Stomach (tissue), 4 donors: ENCODE results near the gene AUTS2.

Source experiments
- POLR2A ChIP-seq, 4 donors: fragments of 450-650 bp; IDR thresholded peaks; one replicate each; pipeline ENCODE4 v1.6.1; 2016; ENCODE audit warnings: antibody characterized with exemption in 4 of 4, control low read depth in 2 of 4, mild to moderate bottlenecking in 1 of 4, moderate library complexity in 1 of 4
- TF ChIP-seq, protein P1 (sequence below), 7 experiments: fragments of 450-650 bp in 4 of 7; fragments of 200-600 bp in 3 of 7; sonication (generic) in 3 of 7; IDR thresholded peaks; one replicate each; pipeline ENCODE4 v1.5.1; 2016 to 2019; ENCODE audit warnings: antibody characterized with exemption in 7 of 7, control low read depth in 2 of 7, mild to moderate bottlenecking in 1 of 7

DNA sequence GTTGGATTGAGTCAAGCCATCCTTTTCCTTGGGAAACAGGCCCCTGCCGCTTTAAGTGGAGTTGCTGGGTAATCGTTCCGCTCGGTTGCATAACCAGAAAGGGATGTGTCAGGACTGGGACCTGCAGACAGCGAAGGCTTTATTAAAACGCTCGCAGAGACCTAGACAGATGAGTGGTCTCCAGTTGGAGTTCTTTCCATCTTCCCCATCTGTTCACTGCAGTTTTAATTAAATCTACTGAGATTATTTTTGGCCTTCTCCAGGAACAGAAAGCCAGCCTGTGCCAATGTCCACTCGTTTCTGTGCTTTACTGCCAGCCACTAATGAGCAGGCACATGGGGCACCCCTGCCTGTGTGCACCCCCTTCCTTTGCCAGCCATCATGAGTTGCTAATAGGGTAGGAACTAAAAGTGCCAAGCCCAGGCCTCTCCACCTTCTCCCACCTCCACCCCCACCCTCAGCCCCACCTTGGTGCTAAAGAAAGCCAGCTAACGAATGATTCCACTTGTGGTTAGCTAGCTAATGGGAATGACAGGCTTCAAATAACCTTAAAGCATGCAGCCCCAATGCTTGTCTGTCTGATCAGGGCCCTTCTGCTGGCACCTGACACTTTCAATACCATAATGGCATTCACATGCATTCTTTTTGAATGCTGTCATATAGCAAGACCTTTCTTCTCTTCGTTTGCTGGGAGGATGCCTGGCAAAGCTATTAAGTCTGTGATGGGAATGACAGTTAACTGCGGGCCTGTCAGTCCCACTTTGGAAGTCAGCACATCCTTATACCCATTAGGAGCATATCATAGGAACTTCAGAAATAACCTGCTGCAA lies 976.9 kb downstream of the AUTS2 start:
- no peak for TF ChIP-seq POLR2A (IDR thresholded peaks at IDR 0.05)
- TF ChIP-seq, protein P1, sequence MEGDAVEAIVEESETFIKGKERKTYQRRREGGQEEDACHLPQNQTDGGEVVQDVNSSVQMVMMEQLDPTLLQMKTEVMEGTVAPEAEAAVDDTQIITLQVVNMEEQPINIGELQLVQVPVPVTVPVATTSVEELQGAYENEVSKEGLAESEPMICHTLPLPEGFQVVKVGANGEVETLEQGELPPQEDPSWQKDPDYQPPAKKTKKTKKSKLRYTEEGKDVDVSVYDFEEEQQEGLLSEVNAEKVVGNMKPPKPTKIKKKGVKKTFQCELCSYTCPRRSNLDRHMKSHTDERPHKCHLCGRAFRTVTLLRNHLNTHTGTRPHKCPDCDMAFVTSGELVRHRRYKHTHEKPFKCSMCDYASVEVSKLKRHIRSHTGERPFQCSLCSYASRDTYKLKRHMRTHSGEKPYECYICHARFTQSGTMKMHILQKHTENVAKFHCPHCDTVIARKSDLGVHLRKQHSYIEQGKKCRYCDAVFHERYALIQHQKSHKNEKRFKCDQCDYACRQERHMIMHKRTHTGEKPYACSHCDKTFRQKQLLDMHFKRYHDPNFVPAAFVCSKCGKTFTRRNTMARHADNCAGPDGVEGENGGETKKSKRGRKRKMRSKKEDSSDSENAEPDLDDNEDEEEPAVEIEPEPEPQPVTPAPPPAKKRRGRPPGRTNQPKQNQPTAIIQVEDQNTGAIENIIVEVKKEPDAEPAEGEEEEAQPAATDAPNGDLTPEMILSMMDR (IDR thresholded peaks at IDR 0.05): no peak
